Sigmoid colon (tissue), 4 donors: ENCODE results near the gene BTAF1.

Experiments
- CTCF ChIP-seq, 4 experiments: fragments of 450-650 bp in 3 of 4; fragments of 200-600 bp in 1 of 4; IDR thresholded peaks; one replicate each; pipeline ENCODE4 v1.5.1; 2016 to 2019; ENCODE audit warnings: antibody characterized with exemption in 4 of 4, mild to moderate bottlenecking in 3 of 4, moderate library complexity in 2 of 4
- POLR2AphosphoS5 ChIP-seq, 4 donors: sonication (generic); formaldehyde crosslinking; IDR thresholded peaks; one replicate each; pipeline ENCODE4 v1.6.1; 2017; ENCODE audit warnings: antibody characterized with exemption in 4 of 4

GRCh38 chr10:91925022-91925320 is 1.4 kb downstream of the BTAF1 start:
- TF ChIP-seq CTCF (IDR thresholded peaks at IDR 0.05): no peak
- TF ChIP-seq POLR2AphosphoS5 (IDR thresholded peaks at IDR 0.05): no peak
